Erythroblast (primary cell): Measurements from ENCODE around the gene TMEM236.

Experiments used
- DNase-seq, 2 experiments: peaks; one replicate each; lab custom pipeline; 2025; lab: John Stamatoyannopoulos, UW
- GATA1 ChIP-seq: IDR thresholded peaks from 2 replicates; pipeline ENCODE4 v1.6.1; 2011; ENCODE audit warnings: low read depth, mild to moderate bottlenecking, control low read depth, low read length, moderate library complexity
- POLR2A ChIP-seq: IDR thresholded peaks from 2 replicates; pipeline ENCODE4 v1.6.1; 2011; ENCODE audit warnings: mild to moderate bottlenecking, low read length

The TMEM236 gene

GRCh38 chr10:17734432-17735080, 17.4 kb upstream of the TMEM236 start:
- DNase-seq = no peak

GRCh38 chr10:17735166-17735941, 16.6 kb upstream of the TMEM236 start:
- no peak for DNase-seq
- TF ChIP-seq POLR2A (no peak), GATA1 (no peak)

More at GRCh38 chr10:17734432-17735080, 17.4 kb upstream of the TMEM236 start:
- TF ChIP-seq GATA1 (no peak), POLR2A (no peak)

- no peak for DNase-seq
- TF ChIP-seq POLR2A = no peak
- TF ChIP-seq GATA1 = no peak
Measured at GRCh38 chr10:17736223-17736622, 15.8 kb upstream of the TMEM236 start.

GRCh38 chr10:17737027-17737965, 14.7 kb upstream of the TMEM236 start:
- TF ChIP-seq POLR2A (no peak), GATA1 (no peak)

GRCh38 chr10:17740668-17741067, 11.3 kb upstream of the TMEM236 start:
- no peak for TF ChIP-seq GATA1
- TF ChIP-seq POLR2A = no peak

More at GRCh38 chr10:17737027-17737965, 14.7 kb upstream of the TMEM236 start:
- peak; percentile 39 to 70 for DNase-seq

GRCh38 chr10:17742918-17743317, 9.1 kb upstream of the TMEM236 start:
- peak; percentile 76 to 84 for DNase-seq
- TF ChIP-seq POLR2A (no peak), GATA1 (no peak)

More at GRCh38 chr10:17740668-17741067, 11.3 kb upstream of the TMEM236 start:
- no peak for DNase-seq

GRCh38 chr10:17743437-17743836, 8.6 kb upstream of the TMEM236 start:
- DNase-seq = no peak
- TF ChIP-seq GATA1 (no peak), POLR2A (no peak)

- TF ChIP-seq GATA1 (no peak), POLR2A (no peak)
- no peak for DNase-seq
Measured at GRCh38 chr10:17744341-17744861, 7.6 kb upstream of the TMEM236 start.

GRCh38 chr10:17747883-17748550, 4.0 kb upstream of the TMEM236 start:
- no peak for DNase-seq
- no peak for TF ChIP-seq POLR2A
- TF ChIP-seq GATA1 = no peak

- DNase-seq = no peak
- TF ChIP-seq POLR2A (no peak), GATA1 (no peak)
Measured at GRCh38 chr10:17749890-17750289, 2.1 kb upstream of the TMEM236 start.

GRCh38 chr10:17756557-17757217, 4.7 kb downstream of the TMEM236 start:
- peak; percentile 9 to 15 for DNase-seq
- no peak for TF ChIP-seq POLR2A
- TF ChIP-seq GATA1 = no peak

GRCh38 chr10:17758200-17758599, 6.2 kb downstream of the TMEM236 start:
- DNase-seq = peak in 1 of 2 experiments; percentile 26
- TF ChIP-seq POLR2A = no peak
- no peak for TF ChIP-seq GATA1
